ENCODE results near the gene CHRM5.
A peak's percentile ranks its signal among the peaks of the same experiment; 100 is the strongest.
"Not testable (repeated sequence)": the region's sequence is repeated elsewhere in the genome, so short reads cannot be mapped to it uniquely, and the experiment has no call there.

Gene CHRM5

GRCh38 chr15:33994005-33994615, 25.8 kb downstream of the CHRM5 start:
- DNase-seq (ENCODE audit: low read depth): no peak

GRCh38 chr15:33995666-33996065, 27.4 kb downstream of the CHRM5 start:
- DNase-seq (ENCODE audit: low read depth): not testable (repeated sequence)

- DNase-seq (ENCODE audit: low read depth): no peak
Measured at GRCh38 chr15:34001536-34001935, 33.2 kb downstream of the CHRM5 start.

- no peak for DNase-seq (ENCODE audit: low read depth)
Measured at GRCh38 chr15:34006381-34006780, 38.1 kb downstream of the CHRM5 start.

GRCh38 chr15:34009656-34010055, 41.4 kb downstream of the CHRM5 start:
- DNase-seq (ENCODE audit: low read depth): no peak

GRCh38 chr15:34010921-34011320, 42.6 kb downstream of the CHRM5 start:
- no peak for DNase-seq (ENCODE audit: low read depth)

- DNase-seq (ENCODE audit: low read depth): no peak
Measured at GRCh38 chr15:34011481-34011880, 43.2 kb downstream of the CHRM5 start.

- no peak for DNase-seq (ENCODE audit: low read depth)
Measured at GRCh38 chr15:34012461-34013028, 44.2 kb downstream of the CHRM5 start.

- DNase-seq (ENCODE audit: low read depth): no peak
Measured at GRCh38 chr15:34013746-34014145, 45.4 kb downstream of the CHRM5 start.

- DNase-seq (ENCODE audit: low read depth): no peak
Measured at GRCh38 chr15:34014556-34014955, 46.3 kb downstream of the CHRM5 start.

GRCh38 chr15:34018021-34018645, 49.8 kb downstream of the CHRM5 start:
- peak; percentile 1 for DNase-seq (ENCODE audit: low read depth)

GRCh38 chr15:34018738-34019137, 50.4 kb downstream of the CHRM5 start:
- DNase-seq (ENCODE audit: low read depth): not testable (repeated sequence)

GRCh38 chr15:34019369-34019990, 51.2 kb downstream of the CHRM5 start:
- DNase-seq (ENCODE audit: low read depth): no peak

- DNase-seq (ENCODE audit: low read depth): no peak
Measured at GRCh38 chr15:34023907-34024306, 55.6 kb downstream of the CHRM5 start.

GRCh38 chr15:34025252-34025651, 57.0 kb downstream of the CHRM5 start:
- no peak for DNase-seq (ENCODE audit: low read depth)

- no peak for DNase-seq (ENCODE audit: low read depth)
Measured at GRCh38 chr15:34027606-34028005, 59.3 kb downstream of the CHRM5 start.

GRCh38 chr15:34031987-34032760, 63.9 kb downstream of the CHRM5 start:
- no peak for DNase-seq (ENCODE audit: low read depth)

GRCh38 chr15:34038023-34038870, 70.0 kb downstream of the CHRM5 start:
- peak; percentile 45 for DNase-seq (ENCODE audit: low read depth)

GRCh38 chr15:34038871-34039789, 70.8 kb downstream of the CHRM5 start, which contains the start of gene AVEN:
TSS of gene AVEN (minus strand) at chr15:34039204. CDS start at chr15:34039046, 158 bp downstream.
- DNase-seq (ENCODE audit: low read depth): peak; percentile 28

- DNase-seq (ENCODE audit: low read depth): no peak
Measured at GRCh38 chr15:34039790-34040113, 71.5 kb downstream of the CHRM5 start.

All from T-helper 22 cell (primary cell).